PFSK-1 (cell line): Measurements from ENCODE around the gene PLA2G4D.

Experiments used
- FOXP2 ChIP-seq: optimal IDR thresholded peaks from 2 replicates; pipeline ENCODE3; 2011; ENCODE audit warnings: borderline replicate concordance, control low read depth, inconsistent platforms; ENCODE audit not compliant: insufficient read depth; ENCODE audit errors: extremely low read length, extremely low read depth
- POLR2AphosphoS5 ChIP-seq: IDR thresholded peaks from 2 replicates; pipeline ENCODE4 v1.6.1; 2012; ENCODE audit warnings: low read depth, mild to moderate bottlenecking, control low read depth, low read length, moderate library complexity
- REST ChIP-seq, 2 experiments: IDR thresholded peaks; 2 replicates each; pipeline versions ENCODE4 v1.6.1 to v1.8.0; 2011 to 2012; ENCODE audit warnings: low read depth in 2 of 2, low read length in 2 of 2, control low read depth in 1 of 2, inconsistent platforms in 1 of 2, mild to moderate bottlenecking in 1 of 2, moderate library complexity in 1 of 2; ENCODE audit not compliant: insufficient read depth in 1 of 2
- SIN3A ChIP-seq: IDR thresholded peaks from 2 replicates; pipeline ENCODE4 v1.6.1; 2012; ENCODE audit warnings: mild to moderate bottlenecking, low read length, moderate library complexity, borderline replicate concordance; ENCODE audit not compliant: insufficient read depth
- TAF1 ChIP-seq: IDR thresholded peaks from 2 replicates; pipeline ENCODE4 v1.6.1; 2012; ENCODE audit warnings: low read length, control low read depth, borderline replicate concordance; ENCODE audit not compliant: insufficient read depth

Gene PLA2G4D

GRCh38 chr15:42050484-42051255, 43.7 kb downstream of the PLA2G4D start:
- no peak for TF ChIP-seq POLR2AphosphoS5
- TF ChIP-seq TAF1, result no peak
- TF ChIP-seq FOXP2, result no peak
- no peak for TF ChIP-seq REST (IDR thresholded peaks at IDR 0.05; ENCODE audit: insufficient read depth in 1 of 2, low read depth in 2 of 2, low read length in 2 of 2)
- no peak for TF ChIP-seq SIN3A

- TF ChIP-seq POLR2AphosphoS5, result no peak
- no peak for TF ChIP-seq REST (IDR thresholded peaks at IDR 0.05; ENCODE audit: insufficient read depth in 1 of 2, low read depth in 2 of 2, low read length in 2 of 2)
- TF ChIP-seq TAF1, result no peak
- no peak for TF ChIP-seq FOXP2
- TF ChIP-seq SIN3A, result no peak
Observed at GRCh38 chr15:42048821-42049200, 45.6 kb downstream of the PLA2G4D start.

GRCh38 chr15:42048080-42048820, 46.1 kb downstream of the PLA2G4D start:
- TF ChIP-seq TAF1 (no peak), SIN3A (no peak), POLR2AphosphoS5 (no peak), REST (IDR thresholded peaks at IDR 0.05; ENCODE audit: insufficient read depth in 1 of 2, low read depth in 2 of 2, low read length in 2 of 2) (no peak), FOXP2 (no peak)

- TF ChIP-seq POLR2AphosphoS5, result no peak
- no peak for TF ChIP-seq FOXP2
- no peak for TF ChIP-seq TAF1
- TF ChIP-seq REST (IDR thresholded peaks at IDR 0.05; ENCODE audit: insufficient read depth in 1 of 2, low read depth in 2 of 2, low read length in 2 of 2), result no peak
- no peak for TF ChIP-seq SIN3A
Observed at GRCh38 chr15:42046597-42046996, 47.8 kb downstream of the PLA2G4D start.
